Coronary artery (tissue), 2 donors: ENCODE results near the gene SMAD4.
A peak's percentile ranks its signal among the peaks of the same experiment; 100 is the strongest.

Source experiments
- DNase-seq: peaks from one replicate; pipeline ENCODE4 v3.0.0-alpha.2; 2017; ENCODE audit warnings: low spot score
- H3K27ac ChIP-seq, 2 donors: fragments of 200-600 bp; sonication (generic); one replicate each; pipeline ENCODE4 v1.5.1; 2016 to 2019
- H3K4me3 ChIP-seq: fragments of 200-600 bp; sonication (generic); 2 replicates; pipeline ENCODE4 v1.5.1; 2016; ENCODE audit warnings: mild to moderate bottlenecking, moderate library complexity
- CTCF ChIP-seq: fragments of 200-600 bp; sonication (generic); IDR thresholded peaks from one replicate; pipeline ENCODE4 v1.5.1; 2019; ENCODE audit warnings: antibody characterized with exemption

Gene SMAD4

GRCh38 chr18:51049137-51049536 is 19.1 kb downstream of the SMAD4 start:
- no peak for TF ChIP-seq CTCF
- no peak overlapping the region for H3K4me3 ChIP-seq
- H3K27ac ChIP-seq: no peak overlapping the region
- no peak for DNase-seq

GRCh38 chr18:51051105-51051712 is 21.2 kb downstream of the SMAD4 start:
- no peak for DNase-seq
- H3K27ac ChIP-seq: no peak overlapping the region
- peak; percentile 46 for TF ChIP-seq CTCF
- no peak overlapping the region for H3K4me3 ChIP-seq

GRCh38 chr18:51053814-51054213 is 23.8 kb downstream of the SMAD4 start:
- Histone ChIP-seq H3K4me3 (no peak overlapping the region), H3K27ac (no peak overlapping the region)
- no peak for DNase-seq
- TF ChIP-seq CTCF: no peak

- no peak for TF ChIP-seq CTCF
- no peak for DNase-seq
- Histone ChIP-seq H3K4me3 (no peak overlapping the region), H3K27ac (no peak overlapping the region)
These were observed 24.8 kb downstream of the SMAD4 start for GRCh38 chr18:51054764-51055163.

- no peak for TF ChIP-seq CTCF
- no peak for DNase-seq
- no peak overlapping the region for H3K4me3 ChIP-seq
- H3K27ac ChIP-seq: no peak overlapping the region
These were observed 30.0 kb downstream of the SMAD4 start for GRCh38 chr18:51059969-51060368.

- H3K27ac ChIP-seq: no peak overlapping the region
- no peak for DNase-seq
- TF ChIP-seq CTCF: no peak
- H3K4me3 ChIP-seq: no peak overlapping the region
These were observed 34.2 kb downstream of the SMAD4 start for GRCh38 chr18:51064256-51064655.

GRCh38 chr18:51066273-51066672 is 36.3 kb downstream of the SMAD4 start:
- no peak for DNase-seq
- TF ChIP-seq CTCF: no peak
- no peak overlapping the region for H3K27ac ChIP-seq
- no peak overlapping the region for H3K4me3 ChIP-seq
